ENCODE results near the gene GALNT15. TPM values are rescaled to one million over a fixed set of nuclear protein-coding genes. Genes with fewer than 3 reads are reported as not detected.

The GALNT15 gene
- total RNA-seq, 1 donor from 2014 or later = 0.39 TPM

GRCh38 chr3:16186086-16186485 is 11.6 kb downstream of the GALNT15 start:
- Mint-ChIP-seq H3K36me3 (ENCODE audit: unreplicated experiment) (no peaks in the 10 kb centered on the region), H3K4me1 (ENCODE audit: low read depth, unreplicated experiment) (peaks cover 7% of the 10 kb centered on the region), H3K27ac (ENCODE audit: unreplicated experiment) (no peak overlapping the region), H3K27me3 (ENCODE audit: unreplicated experiment) (no peaks in the 10 kb centered on the region), H3K4me3 (ENCODE audit: unreplicated experiment) (no peak overlapping the region), H3K9me3 (ENCODE audit: unreplicated experiment) (no peaks in the 10 kb centered on the region)
- TF ChIP-seq CTCF (IDR thresholded peaks at IDR 0.05; ENCODE audit: partially characterized antibody, unreplicated experiment) = no peak
- DNase-seq = no peak

- no peak overlapping the region for H3K27ac Mint-ChIP-seq (ENCODE audit: unreplicated experiment)
- H3K36me3 Mint-ChIP-seq (ENCODE audit: unreplicated experiment) = no peaks in the 10 kb centered on the region
Observed at GRCh38 chr3:16186565-16186964, 12.1 kb downstream of the GALNT15 start.

GRCh38 chr3:16187213-16187790 is 12.8 kb downstream of the GALNT15 start:
- no peak for DNase-seq
- TF ChIP-seq CTCF (IDR thresholded peaks at IDR 0.05; ENCODE audit: partially characterized antibody, unreplicated experiment) = no peak
- H3K27ac Mint-ChIP-seq (ENCODE audit: unreplicated experiment) = no peak overlapping the region
- H3K27me3 Mint-ChIP-seq (ENCODE audit: unreplicated experiment) = no peaks in the 10 kb centered on the region
- peaks cover 7% of the 10 kb centered on the region for H3K4me1 Mint-ChIP-seq (ENCODE audit: low read depth, unreplicated experiment)
- H3K36me3 Mint-ChIP-seq (ENCODE audit: unreplicated experiment) = no peaks in the 10 kb centered on the region
- H3K4me3 Mint-ChIP-seq (ENCODE audit: unreplicated experiment) = no peak overlapping the region
- H3K9me3 Mint-ChIP-seq (ENCODE audit: unreplicated experiment) = no peaks in the 10 kb centered on the region

More at GRCh38 chr3:16186565-16186964, 12.1 kb downstream of the GALNT15 start:
- DNase-seq = no peak
- Mint-ChIP-seq H3K9me3 (ENCODE audit: unreplicated experiment) (no peaks in the 10 kb centered on the region), H3K27me3 (ENCODE audit: unreplicated experiment) (no peaks in the 10 kb centered on the region), H3K4me1 (ENCODE audit: low read depth, unreplicated experiment) (peaks cover 7% of the 10 kb centered on the region), H3K4me3 (ENCODE audit: unreplicated experiment) (peak overlapping the region; percentile 24)
- no peak for TF ChIP-seq CTCF (IDR thresholded peaks at IDR 0.05; ENCODE audit: partially characterized antibody, unreplicated experiment)

- H3K36me3 Mint-ChIP-seq (ENCODE audit: unreplicated experiment) = no peaks in the 10 kb centered on the region
- H3K27me3 Mint-ChIP-seq (ENCODE audit: unreplicated experiment) = no peaks in the 10 kb centered on the region
- no peak overlapping the region for H3K27ac Mint-ChIP-seq (ENCODE audit: unreplicated experiment)
- TF ChIP-seq CTCF (IDR thresholded peaks at IDR 0.05; ENCODE audit: partially characterized antibody, unreplicated experiment) = no peak
- H3K4me3 Mint-ChIP-seq (ENCODE audit: unreplicated experiment) = no peak overlapping the region
- peaks cover 7% of the 10 kb centered on the region for H3K4me1 Mint-ChIP-seq (ENCODE audit: low read depth, unreplicated experiment)
- no peak for DNase-seq
- no peaks in the 10 kb centered on the region for H3K9me3 Mint-ChIP-seq (ENCODE audit: unreplicated experiment)
Observed at GRCh38 chr3:16188071-16188470, 13.6 kb downstream of the GALNT15 start.

- TF ChIP-seq CTCF (IDR thresholded peaks at IDR 0.05; ENCODE audit: partially characterized antibody, unreplicated experiment) = peak; percentile 13
Observed at GRCh38 chr3:16189201-16189600, 14.7 kb downstream of the GALNT15 start.

More at GRCh38 chr3:16189201-16189600, 14.7 kb downstream of the GALNT15 start:
- no peak overlapping the region for H3K4me3 Mint-ChIP-seq (ENCODE audit: unreplicated experiment)
- no peak overlapping the region for H3K27ac Mint-ChIP-seq (ENCODE audit: unreplicated experiment)
- H3K27me3 Mint-ChIP-seq (ENCODE audit: unreplicated experiment) = no peaks in the 10 kb centered on the region
- no peaks in the 10 kb centered on the region for H3K9me3 Mint-ChIP-seq (ENCODE audit: unreplicated experiment)
- H3K36me3 Mint-ChIP-seq (ENCODE audit: unreplicated experiment) = peaks cover under 1% of the 10 kb centered on the region
- H3K4me1 Mint-ChIP-seq (ENCODE audit: low read depth, unreplicated experiment) = peaks cover under 1% of the 10 kb centered on the region
- DNase-seq = no peak

Measured in glutamatergic neuron (in vitro differentiated cells).